K562 (cell line): ENCODE measurements around the gene ATP5PO. TPM values are rescaled to one million over a fixed set of nuclear protein-coding genes. Genes with fewer than 3 reads are reported as not detected.

Source experiments
- ATAC-seq: fragments of 200-7000 bp; cut with Tn5 transposase; 3 replicates; pipeline ENCODE4 v1.9.1; 2020; ENCODE audit warnings: moderate library complexity
- BruUV-seq: library from RNA; stranded (reverse); fragments of 400-500 nt; replicated peaks from 2 replicates; lab custom pipeline; 2021; lab: Mats Ljungman, UMichigan
- CTCF ChIA-PET: fragments of 300-600 bp; formaldehyde crosslinking; extraction: SDS; loops from one replicate; lab custom pipeline; 2021; ENCODE audit warnings: low intra/inter-chr PET ratio; lab: Yijun Ruan, JAX
- POLR2A ChIA-PET: fragments of 300-600, 350-650 bp; sonication (Branson Sonifier 250); formaldehyde crosslinking; extraction: SDS; loops from one replicate; lab custom pipeline; 2021; ENCODE audit warnings: antibody characterized with exemption, inconsistent platforms; lab: Yijun Ruan, JAX
- DNase-seq, 4 experiments: peaks; one replicate each; pipeline versions ENCODE4 v3.0.0 to v3.0.0-alpha.2; 2011 to 2018; ENCODE audit warnings: low spot score in 3 of 4, mixed read lengths in 3 of 4; ENCODE audit errors: extremely low read depth in 1 of 4
- FAIRE-seq: peaks from 2 replicates; lab custom pipeline; 2011; peaks lifted over from hg19 to GRCh38; lab: Jason Lieb, UNC
- H2AFZ ChIP-seq: 2 replicates; pipeline ENCODE4 v1.6.0; 2011; ENCODE audit warnings: low read depth, low read length, control low read depth, inconsistent platforms
- H3K27ac ChIP-seq: fragments of 200-600 bp; 3 replicates; pipeline ENCODE4 v1.8.0; 2011; ENCODE audit warnings: low read depth, mild to moderate bottlenecking, control low read depth, inconsistent platforms, low read length, moderate library complexity, mixed read lengths; ENCODE audit errors: extremely low read depth
- H3K27me3 ChIP-seq, 2 experiments: fragments of 300-600 bp in 1 of 2; 2 replicates in 1 of 2; 3 replicates in 1 of 2; pipeline versions ENCODE4 v1.6.0 to v1.8.0; 2011; ENCODE audit warnings: inconsistent platforms in 2 of 2, low read length in 2 of 2, mild to moderate bottlenecking in 1 of 2, mixed read lengths in 1 of 2, moderate library complexity in 1 of 2; ENCODE audit not compliant: control insufficient read depth in 2 of 2, insufficient read depth in 2 of 2
- H3K36me3 ChIP-seq: fragments of 300-600 bp; 3 replicates; pipeline ENCODE4 v1.8.0; 2011; ENCODE audit warnings: mild to moderate bottlenecking, low read length, inconsistent platforms; ENCODE audit not compliant: control insufficient read depth, insufficient read depth
- H3K4me1 ChIP-seq, 2 experiments: fragments of 200-600 bp in 1 of 2; replicated peaks in 1 of 2; 2 replicates in 1 of 2; 3 replicates in 1 of 2; pipeline versions ENCODE4 v1.5.1 to v1.8.0; 2011; ENCODE audit warnings: inconsistent platforms in 2 of 2, low read length in 2 of 2, mild to moderate bottlenecking in 1 of 2, mixed read lengths in 1 of 2, moderate library complexity in 1 of 2; ENCODE audit not compliant: control insufficient read depth in 2 of 2, insufficient read depth in 2 of 2
- H3K4me2 ChIP-seq: 2 replicates; pipeline ENCODE4 v1.6.1; 2011; ENCODE audit warnings: low read length, control low read depth, inconsistent platforms, mixed read lengths; ENCODE audit not compliant: insufficient read depth
- H3K4me3 ChIP-seq: fragments of 200-600 bp; sonication (generic), shearing (Covaris generic); 2 replicates; pipeline ENCODE4 v1.5.1; 2016; ENCODE audit warnings: control low read depth, inconsistent platforms
- H3K79me2 ChIP-seq: fragments of 200-600 bp; 3 replicates; pipeline ENCODE4 v1.8.0; 2011; ENCODE audit warnings: low read length, inconsistent platforms; ENCODE audit not compliant: control insufficient read depth, insufficient read depth
- H3K9ac ChIP-seq, 2 experiments: 2 replicates each; pipeline versions ENCODE4 v1.6.0 to v1.6.1; 2011; ENCODE audit warnings: low read depth in 2 of 2, low read length in 2 of 2, control low read depth in 1 of 2, inconsistent platforms in 1 of 2, mild to moderate bottlenecking in 1 of 2, mixed read lengths in 1 of 2; ENCODE audit not compliant: insufficient read depth in 1 of 2
- H3K9me1 ChIP-seq: one replicate; pipeline ENCODE4 v1.6.0; 2011; ENCODE audit warnings: inconsistent platforms, mild to moderate bottlenecking, low read length, moderate library complexity; ENCODE audit not compliant: control insufficient read depth, insufficient read depth
- H3K9me3 ChIP-seq: replicated peaks from 2 replicates; pipeline ENCODE4 v1.5.1; 2011; ENCODE audit warnings: low read depth, low read length, inconsistent platforms; ENCODE audit not compliant: control insufficient read depth, insufficient read depth
- H4K20me1 ChIP-seq: replicated peaks from 2 replicates; pipeline ENCODE4 v1.6.1; 2011; ENCODE audit warnings: low read length, inconsistent platforms, mixed read lengths; ENCODE audit not compliant: control insufficient read depth, insufficient read depth
- CBFA2T2 ChIP-seq: fragments of 450-650 bp; conservative IDR thresholded peaks from 2 replicates; pipeline ENCODE4 v1.6.1; 2017; ENCODE audit warnings: mild to moderate bottlenecking
- ESRRA ChIP-seq: fragments of 450-650 bp; IDR thresholded peaks from 2 replicates; pipeline ENCODE4 v1.6.1; 2014; ENCODE audit warnings: low read depth, mild to moderate bottlenecking, moderate library complexity, borderline replicate concordance
- JUNB ChIP-seq: fragments of 450-650 bp; formaldehyde crosslinking; conservative IDR thresholded peaks from 2 replicates; pipeline ENCODE4 v1.4.0; 2020; ENCODE audit warnings: mild to moderate bottlenecking
- MECOM ChIP-seq: fragments of 250-450 bp; sonication (Bioruptor Pico); IDR thresholded peaks from 2 replicates; pipeline ENCODE4 v1.8.0; 2022; ENCODE audit warnings: inconsistent platforms
- MLLT1 ChIP-seq, 2 experiments: fragments of 450-650 bp; IDR thresholded peaks; 2 replicates each; pipeline ENCODE4 v1.6.1; 2016
- NR2C2 ChIP-seq, 2 experiments: fragments of 200-800 bp in 1 of 2; sonication (Bioruptor generic) in 1 of 2; sonication (generic) in 1 of 2; formaldehyde crosslinking in 1 of 2; IDR thresholded peaks; 2 replicates each; pipeline versions ENCODE4 v1.6.1 to v1.8.0; 2016 to 2022; ENCODE audit warnings: mild to moderate bottlenecking in 1 of 2, missing compliant biosample characterization in 1 of 2, missing genetic modification characterization in 1 of 2, missing genetic modification reagents in 1 of 2
- PBX2 ChIP-seq, 2 experiments: IDR thresholded peaks in 1 of 2; conservative IDR thresholded peaks in 1 of 2; 2 replicates each; pipeline ENCODE4 v1.6.1; 2016; ENCODE audit warnings: low read depth in 2 of 2, mild to moderate bottlenecking in 1 of 2, missing compliant biosample characterization in 1 of 2, missing genetic modification characterization in 1 of 2, moderate library complexity in 1 of 2
- RBM15 ChIP-seq: fragments of 200-400 bp; formaldehyde crosslinking; IDR thresholded peaks from 2 replicates; pipeline ENCODE4 v1.6.1; 2018; ENCODE audit warnings: mild to moderate bottlenecking, low read length, moderate library complexity; ENCODE audit not compliant: insufficient read depth
- STAT5B ChIP-seq: fragments of 250-450 bp; sonication (Bioruptor Pico); IDR thresholded peaks from 2 replicates; pipeline ENCODE4 v1.8.0; 2021; ENCODE audit warnings: mild to moderate bottlenecking, inconsistent platforms
- ZFP91 ChIP-seq: sonication (generic); formaldehyde crosslinking; IDR thresholded peaks from 2 replicates; pipeline ENCODE4 v1.8.0; 2022; ENCODE audit warnings: mild to moderate bottlenecking, missing genetic modification reagents
- ZNF140 ChIP-seq: fragments of 250-450 bp; sonication (Bioruptor Pico); IDR thresholded peaks from 2 replicates; pipeline ENCODE4 v1.8.0; 2021; ENCODE audit warnings: moderate library complexity, mild to moderate bottlenecking, inconsistent platforms
- ZNF23 ChIP-seq: fragments of 250-450 bp; sonication (Bioruptor Pico); IDR thresholded peaks from 2 replicates; pipeline ENCODE4 v1.4.0; 2020; ENCODE audit warnings: mild to moderate bottlenecking
- ZNF41 ChIP-seq: fragments of 250-450 bp; sonication (Bioruptor Pico); conservative IDR thresholded peaks from 2 replicates; pipeline ENCODE4 v1.4.0; 2020; ENCODE audit warnings: mild to moderate bottlenecking
- ZNF589 ChIP-seq: fragments of 200-800 bp; sonication (Bioruptor generic); IDR thresholded peaks from 2 replicates; pipeline ENCODE4 v1.6.1; 2016; ENCODE audit warnings: low read depth, missing genetic modification characterization, missing compliant biosample characterization
- WGBS: fragments of 100-300 bp; shearing (Covaris generic); methylation state at CpG from one replicate; pipeline ENCODE4 v1.1.6; 2016; ENCODE audit warnings: low coverage, mixed read lengths; ENCODE audit not compliant: insufficient coverage; ENCODE audit errors: missing lambda C conversion rate; 5-methylcytosine and 5-hydroxymethylcytosine counted together
- in situ Hi-C: fragments of 300-500 bp; cut with MboI; formaldehyde crosslinking; loops from 4 replicates; pipeline ENCODE4 v1.15.0; 2018; ENCODE audit warnings: inconsistent platforms, mixed read lengths
- intact Hi-C: fragments of 100-400 bp; cut with micrococcal nuclease; formaldehyde crosslinking; loops from 2 replicates; pipeline ENCODE4 v1.14.2; 2022
- polyA plus RNA-seq, 8 experiments: library from polyadenylated mRNA; depleted of rRNA in 4 of 8; stranded (reverse) in 5 of 8; unstranded in 3 of 8; fragments of >200 nt; fragmentation: Nextera tagmentation in 2 of 8; fragmentation: Illumina TruSeq in 1 of 8; extraction: Ambion mirVana in 2 of 8; extraction: Trizol in 1 of 8; gene quantifications; 2 replicates each; pipeline versions ENCODE4 v1.2.1 to v1.2.3, GENCODE V29; 2011 to 2014; ENCODE audit warnings: inconsistent platforms in 1 of 8, missing spikeins in 1 of 8
- total RNA-seq, 7 experiments: library from RNA; depleted of rRNA in 6 of 7; stranded (reverse); fragments of >200 nt in 6 of 7; fragmentation: Illumina TruSeq in 2 of 7; extraction: Trizol in 2 of 7; gene quantifications; 2 replicates each; pipeline versions ENCODE4 v1.2.1 to v1.2.3, GENCODE V29; 2011 to 2021; ENCODE audit warnings: low replicate concordance in 1 of 7

The ATP5PO gene
- total and polyA plus RNA-seq, 9 of the 15 experiments (the other 6 are each of a cell fraction or from before 2014, with no cell fraction given): 367 to 2,722 (median 808) TPM

- TF ChIP-seq ZNF589 (CRISPR knock-in tag): no peak
- no peak for TF ChIP-seq ZNF23 (CRISPR knock-in tag)
- no peak for TF ChIP-seq ESRRA
- TF ChIP-seq ZNF41 (CRISPR knock-in tag): no peak
- TF ChIP-seq JUNB (CRISPR knock-in tag): no peak
- no peak for TF ChIP-seq ZFP91 (CRISPR knock-in tag)
- TF ChIP-seq, all 486 proteins: peak for 7
Measured at GRCh38 chr21:33884376-33885171, 31.0 kb downstream of the ATP5PO start (continued).

- FAIRE-seq (no peak), ATAC-seq (no peak), DNase-seq (no peak)
- ChIA-PET CTCF (no interaction called here), POLR2A (interaction anchor here (0.7 to 1.3 kb wide), 3 partner anchors 10 to 17 kb away, joined by 3 to 5 read pairs (median 3); no protein-coding TSS in a partner anchor)
- in situ Hi-C loops (no loop called here), intact Hi-C loops (no loop called here)
- 27% methylated on average over 12 of the region's 12 CpGs for whole genome bisulfite sequencing
- Histone ChIP-seq H3K27me3 (peaks cover 57 to 85% of the 10 kb centered on the region in 2 experiments), H3K79me2 (no peaks in the 10 kb centered on the region), H4K20me1 (0 out of 2 replicates have a peak, but pooled peaks cover 3% of the 10 kb centered on the region), H3K4me1 (no peaks in the 10 kb centered on the region), H3K9ac (no peak overlapping the region), H2AFZ (no peak overlapping the region), H3K4me2 (no peak overlapping the region), H3K9me1 (no peaks in the 10 kb centered on the region), H3K4me3 (no peak overlapping the region), H3K27ac (no peak overlapping the region), H3K36me3 (no peaks in the 10 kb centered on the region), H3K9me3 (no peaks in the 10 kb centered on the region)
- no TSS peak for BruUV-seq
- TF ChIP-seq MECOM (CRISPR knock-in tag) (no peak), CBFA2T2 (no peak), ZNF140 (no peak), STAT5B (no peak), MLLT1 (IDR thresholded peaks at IDR 0.05) (no peak), PBX2 (CRISPR knock-in tag; IDR thresholded peaks at IDR 0.05; ENCODE audit: low read depth) (no peak), PBX2 (tag; conservative IDR thresholded peaks at IDR 0.05; ENCODE audit: low read depth) (no peak), RBM15 (no peak), NR2C2 (CRISPR knock-in tag; IDR thresholded peaks at IDR 0.05) (no peak), NR2C2 (tag; IDR thresholded peaks at IDR 0.05) (no peak)
Measured at GRCh38 chr21:33883118-33883517, 32.5 kb downstream of the ATP5PO start.
